ENCODE data around the gene STARD5.
A peak's percentile ranks its signal among the peaks of the same experiment; 100 is the strongest.

The STARD5 gene

DNA sequence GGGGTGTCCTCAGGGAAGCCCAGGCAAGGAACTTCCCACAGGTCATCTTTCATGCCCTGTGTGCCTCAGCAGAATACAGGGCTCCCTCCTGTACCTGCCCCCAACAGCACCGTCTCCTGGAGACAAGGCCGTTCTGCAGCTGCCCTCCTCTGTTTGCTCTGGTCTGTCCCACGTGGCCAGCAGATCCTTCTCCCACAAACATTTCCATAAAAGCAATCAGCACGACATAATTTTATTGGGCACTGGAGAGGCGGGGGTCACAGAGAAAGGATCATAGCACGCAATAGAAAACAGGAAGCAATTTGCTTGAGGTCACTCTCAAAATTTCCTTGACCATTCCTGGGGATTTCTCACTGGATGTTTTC lies 29.4 kb downstream of the STARD5 start:
- H3K4me3 ChIP-seq (ENCODE audit: low read depth, low read length): peak overlapping the region; percentile 23
- peak; percentile 84 for TF ChIP-seq MYC (IDR thresholded peaks at IDR 0.05; ENCODE audit: low read depth, low read length)
- TF ChIP-seq, protein P1, sequence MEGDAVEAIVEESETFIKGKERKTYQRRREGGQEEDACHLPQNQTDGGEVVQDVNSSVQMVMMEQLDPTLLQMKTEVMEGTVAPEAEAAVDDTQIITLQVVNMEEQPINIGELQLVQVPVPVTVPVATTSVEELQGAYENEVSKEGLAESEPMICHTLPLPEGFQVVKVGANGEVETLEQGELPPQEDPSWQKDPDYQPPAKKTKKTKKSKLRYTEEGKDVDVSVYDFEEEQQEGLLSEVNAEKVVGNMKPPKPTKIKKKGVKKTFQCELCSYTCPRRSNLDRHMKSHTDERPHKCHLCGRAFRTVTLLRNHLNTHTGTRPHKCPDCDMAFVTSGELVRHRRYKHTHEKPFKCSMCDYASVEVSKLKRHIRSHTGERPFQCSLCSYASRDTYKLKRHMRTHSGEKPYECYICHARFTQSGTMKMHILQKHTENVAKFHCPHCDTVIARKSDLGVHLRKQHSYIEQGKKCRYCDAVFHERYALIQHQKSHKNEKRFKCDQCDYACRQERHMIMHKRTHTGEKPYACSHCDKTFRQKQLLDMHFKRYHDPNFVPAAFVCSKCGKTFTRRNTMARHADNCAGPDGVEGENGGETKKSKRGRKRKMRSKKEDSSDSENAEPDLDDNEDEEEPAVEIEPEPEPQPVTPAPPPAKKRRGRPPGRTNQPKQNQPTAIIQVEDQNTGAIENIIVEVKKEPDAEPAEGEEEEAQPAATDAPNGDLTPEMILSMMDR (IDR thresholded peaks at IDR 0.05; ENCODE audit: low read depth, low read length): peak; percentile 12
- no peak for TF ChIP-seq POLR2A (IDR thresholded peaks at IDR 0.05; ENCODE audit: extremely low read depth, insufficient read length)
- TF ChIP-seq, protein P2, sequence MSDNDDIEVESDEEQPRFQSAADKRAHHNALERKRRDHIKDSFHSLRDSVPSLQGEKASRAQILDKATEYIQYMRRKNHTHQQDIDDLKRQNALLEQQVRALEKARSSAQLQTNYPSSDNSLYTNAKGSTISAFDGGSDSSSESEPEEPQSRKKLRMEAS (IDR thresholded peaks at IDR 0.05; ENCODE audit: low read depth, low read length): peak; percentile 88
- DNase-seq (ENCODE audit: low read depth): peak; percentile 64

DNA sequence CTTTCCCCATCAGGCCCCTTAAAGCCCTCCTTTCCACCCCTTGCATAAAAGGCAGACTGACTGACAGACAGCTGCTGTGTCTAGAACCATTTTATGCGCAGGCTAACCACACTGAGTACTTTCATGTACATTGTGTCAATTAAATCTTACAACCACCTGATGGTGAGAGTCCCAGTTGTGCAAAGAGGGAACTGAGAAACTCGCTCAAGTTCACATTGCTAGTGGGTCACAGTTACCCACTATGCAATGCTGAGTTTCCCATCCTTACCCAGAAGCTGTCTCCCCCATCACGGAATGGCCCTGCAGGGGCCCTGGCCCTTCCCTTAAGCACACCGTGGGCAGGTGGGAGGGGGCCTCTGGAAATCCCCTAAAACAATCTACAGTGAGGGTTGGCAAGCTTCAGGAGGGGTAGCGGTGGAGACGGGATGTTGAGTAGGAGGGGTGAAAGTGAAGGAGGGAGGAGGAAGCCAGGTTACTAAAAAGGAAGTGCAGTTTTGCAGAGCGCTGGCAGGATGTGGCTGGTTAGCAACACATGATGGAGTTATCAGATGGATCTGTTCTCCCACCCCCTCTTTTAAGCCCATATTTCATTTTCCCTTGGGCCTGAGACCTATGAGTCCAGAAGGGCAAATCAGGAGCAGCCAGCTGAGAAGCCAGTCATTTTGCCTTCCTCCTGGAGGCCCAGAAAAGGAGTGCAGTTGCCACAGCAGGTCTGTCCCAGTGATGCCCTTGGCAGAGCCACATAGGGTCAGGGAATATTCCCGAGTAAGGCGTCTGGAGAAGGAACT lies 30.0 kb downstream of the STARD5 start:
- H3K4me3 ChIP-seq (ENCODE audit: low read depth, low read length): peak overlapping the region; percentile 23

DNA sequence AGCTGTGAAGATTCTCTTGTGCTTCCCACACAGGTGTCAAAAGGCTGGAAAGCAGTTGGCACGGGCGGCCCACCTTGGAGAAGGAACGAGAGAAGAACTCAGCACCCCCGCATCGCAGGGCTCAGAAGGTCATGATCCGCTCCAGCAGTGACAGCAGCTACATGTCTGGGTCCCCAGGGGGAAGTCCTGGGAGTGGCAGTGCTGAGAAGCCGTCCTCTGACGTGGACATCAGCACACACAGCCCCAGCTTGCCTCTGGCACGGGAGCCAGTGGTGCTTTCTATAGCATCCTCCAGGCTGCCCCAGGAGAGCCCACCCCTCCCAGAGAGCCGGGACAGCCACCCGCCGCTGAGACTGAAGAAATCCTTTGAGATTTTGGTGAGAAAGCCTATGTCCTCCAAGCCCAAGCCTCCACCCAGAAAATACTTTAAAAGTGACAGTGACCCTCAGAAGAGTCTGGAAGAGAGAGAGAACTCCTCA lies 31.4 kb downstream of the STARD5 start:
- H3K4me3 ChIP-seq (ENCODE audit: low read depth, low read length): no peak overlapping the region
- TF ChIP-seq, protein P2 (IDR thresholded peaks at IDR 0.05; ENCODE audit: low read depth, low read length): no peak
- TF ChIP-seq MYC (IDR thresholded peaks at IDR 0.05; ENCODE audit: low read depth, low read length) (no peak), POLR2A (IDR thresholded peaks at IDR 0.05; ENCODE audit: extremely low read depth, insufficient read length) (no peak)
- TF ChIP-seq, protein P1 (IDR thresholded peaks at IDR 0.05; ENCODE audit: low read depth, low read length): no peak

More for the DNA sequence above, 30.0 kb downstream of the STARD5 start:
- peak; percentile 92 for DNase-seq (ENCODE audit: low read depth)
- TF ChIP-seq, protein P1 (IDR thresholded peaks at IDR 0.05; ENCODE audit: low read depth, low read length): no peak
- TF ChIP-seq MYC (IDR thresholded peaks at IDR 0.05; ENCODE audit: low read depth, low read length): peak; percentile 7; the same call in 1 of the 2 replicates
- no peak for TF ChIP-seq POLR2A (IDR thresholded peaks at IDR 0.05; ENCODE audit: extremely low read depth, insufficient read length)
- TF ChIP-seq, protein P2 (IDR thresholded peaks at IDR 0.05; ENCODE audit: low read depth, low read length): peak; percentile 39; the same call in 1 of the 2 replicates

DNA sequence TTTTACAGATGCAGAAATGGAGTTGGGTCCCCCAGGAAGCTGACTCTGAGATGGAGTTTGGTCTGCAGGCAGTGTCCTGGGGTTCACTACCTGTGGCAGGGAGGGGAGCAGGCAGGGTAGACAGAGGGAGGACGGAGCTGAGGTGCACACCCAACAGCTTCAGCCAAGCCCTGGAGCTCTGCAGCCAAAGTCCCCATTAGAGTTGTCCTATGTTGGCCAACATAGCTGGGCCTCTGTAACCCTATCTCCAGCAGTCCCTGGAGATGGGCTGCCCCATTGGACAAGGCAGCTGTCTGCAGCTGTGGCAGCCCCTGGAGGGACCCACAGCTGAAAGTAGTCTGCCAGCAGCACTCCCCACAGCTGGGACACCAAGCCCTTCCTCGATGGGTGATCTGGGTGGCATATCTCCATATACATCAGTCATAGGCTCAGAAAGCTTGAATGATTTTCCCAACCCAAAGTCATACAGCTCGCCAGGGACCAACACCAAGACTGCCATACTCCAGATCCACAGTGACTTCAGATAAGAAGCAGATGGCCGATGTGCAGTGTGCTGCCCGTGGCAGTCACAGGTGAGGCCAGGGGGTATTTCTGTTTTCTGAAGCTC lies 31.9 kb downstream of the STARD5 start:
- H3K4me3 ChIP-seq (ENCODE audit: low read depth, low read length): no peak overlapping the region
- DNase-seq (ENCODE audit: low read depth): no peak
- TF ChIP-seq POLR2A (IDR thresholded peaks at IDR 0.05; ENCODE audit: extremely low read depth, insufficient read length): no peak
- no peak for TF ChIP-seq MYC (IDR thresholded peaks at IDR 0.05; ENCODE audit: low read depth, low read length)
- TF ChIP-seq, protein P2 (IDR thresholded peaks at IDR 0.05; ENCODE audit: low read depth, low read length): no peak

More for the DNA sequence above, 31.4 kb downstream of the STARD5 start:
- no peak for DNase-seq (ENCODE audit: low read depth)

DNA sequence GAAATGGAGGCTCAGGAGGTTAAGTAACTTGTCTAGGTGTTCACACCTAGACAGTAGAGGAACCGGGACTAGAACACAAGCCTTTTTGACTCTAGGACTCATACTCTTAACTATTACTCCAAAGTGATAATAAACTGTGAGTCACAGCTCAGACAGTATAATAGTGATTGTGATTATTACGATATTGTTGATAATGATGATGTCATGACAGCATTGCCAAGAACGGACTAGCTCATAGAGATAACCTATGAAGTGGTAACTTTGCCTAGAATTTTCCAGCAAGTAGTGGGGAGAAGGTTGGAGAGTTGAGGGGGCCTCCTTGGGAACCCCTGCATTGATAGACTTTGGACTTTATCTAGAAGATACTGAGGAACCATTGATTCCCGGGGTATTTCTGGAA lies 34.0 kb downstream of the STARD5 start:
- TF ChIP-seq POLR2A (IDR thresholded peaks at IDR 0.05; ENCODE audit: extremely low read depth, insufficient read length) (no peak), MYC (IDR thresholded peaks at IDR 0.05; ENCODE audit: low read depth, low read length) (no peak)
- TF ChIP-seq, protein P2 (IDR thresholded peaks at IDR 0.05; ENCODE audit: low read depth, low read length): no peak
- TF ChIP-seq, protein P1 (IDR thresholded peaks at IDR 0.05; ENCODE audit: low read depth, low read length): no peak
- DNase-seq (ENCODE audit: low read depth): no peak
- H3K4me3 ChIP-seq (ENCODE audit: low read depth, low read length): no peak overlapping the region

DNA sequence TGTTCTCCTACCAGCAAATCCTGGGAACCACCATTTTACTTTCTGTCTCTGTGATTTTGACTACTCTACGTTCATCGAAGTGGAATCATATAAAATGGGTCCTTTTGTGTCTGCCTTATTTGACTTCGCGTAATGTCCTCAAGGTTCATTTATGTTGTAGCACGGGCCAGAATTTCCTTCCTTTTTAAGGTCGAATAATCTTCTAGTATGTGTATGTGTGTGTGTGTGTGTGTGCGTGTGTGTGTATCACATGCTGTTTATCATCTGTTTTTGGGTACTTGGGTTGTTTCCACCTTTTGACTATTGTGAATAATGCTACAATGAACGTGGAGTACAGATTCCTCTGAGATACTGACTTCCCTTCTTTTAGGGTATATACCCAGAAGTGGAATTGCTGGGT lies 35.3 kb downstream of the STARD5 start:
- no peak overlapping the region for H3K4me3 ChIP-seq (ENCODE audit: low read depth, low read length)
- no peak for DNase-seq (ENCODE audit: low read depth)
- TF ChIP-seq, protein P2 (IDR thresholded peaks at IDR 0.05; ENCODE audit: low read depth, low read length): no peak
- TF ChIP-seq MYC (IDR thresholded peaks at IDR 0.05; ENCODE audit: low read depth, low read length) (no peak), POLR2A (IDR thresholded peaks at IDR 0.05; ENCODE audit: extremely low read depth, insufficient read length) (no peak)
- TF ChIP-seq, protein P1 (IDR thresholded peaks at IDR 0.05; ENCODE audit: low read depth, low read length): no peak
